HUES64 (cell line): ENCODE results near the gene FOXN3.
A peak's percentile ranks its signal among the peaks of the same experiment; 100 is the strongest.

Experiments used
- H3K27ac ChIP-seq: 2 replicates; pipeline ENCODE4 v1.7.0; 2013; ENCODE audit warnings: low read depth, low read length, inconsistent platforms
- H3K27me3 ChIP-seq: 2 replicates; pipeline ENCODE4 v1.6.1; 2013; ENCODE audit warnings: mild to moderate bottlenecking, low read length; ENCODE audit not compliant: insufficient read depth
- H3K36me3 ChIP-seq: 2 replicates; pipeline ENCODE4 v1.6.1; 2013; ENCODE audit warnings: mild to moderate bottlenecking, low read length; ENCODE audit not compliant: insufficient read depth
- H3K4me1 ChIP-seq: 2 replicates; pipeline ENCODE4 v1.6.1; 2013; ENCODE audit warnings: mild to moderate bottlenecking, low read length, moderate library complexity; ENCODE audit not compliant: insufficient read depth
- H3K4me3 ChIP-seq: 2 replicates; pipeline ENCODE4 v1.5.1; 2013; ENCODE audit warnings: mild to moderate bottlenecking, low read length, moderate library complexity
- H3K9ac ChIP-seq: 2 replicates; pipeline ENCODE4 v1.6.1; 2013; ENCODE audit warnings: mild to moderate bottlenecking, low read depth, low read length
- H3K9me3 ChIP-seq: 2 replicates; pipeline ENCODE4 v1.6.1; 2013; ENCODE audit warnings: low read depth, low read length; ENCODE audit not compliant: insufficient read depth
- WGBS: fragments of 150-250, 120-280 bp; methylation state at CpG from one replicate; pipeline ENCODE4 v1.1.7; 2013; ENCODE audit warnings: missing lambda C conversion rate; 5-methylcytosine and 5-hydroxymethylcytosine counted together

FOXN3 gene

GRCh38 chr14:89308232-89308959 lies 108.6 kb downstream of the FOXN3 start:
- no peak overlapping the region for H3K4me3 ChIP-seq
- peak overlapping the region; percentile 5; the same call in 1 of the 2 replicates for H3K27ac ChIP-seq
- peaks cover 65% of the 10 kb centered on the region for H3K4me1 ChIP-seq
- no peaks in the 10 kb centered on the region for H3K27me3 ChIP-seq
- H3K36me3 ChIP-seq: no peaks in the 10 kb centered on the region
- H3K9ac ChIP-seq: no peak overlapping the region
- no peaks in the 10 kb centered on the region for H3K9me3 ChIP-seq
- 90% methylated on average over 10 of the region's 10 CpGs for WGBS

GRCh38 chr14:89307409-89307808 lies 109.6 kb downstream of the FOXN3 start:
- 77% methylated on average over 8 of the region's 8 CpGs for WGBS
- Histone ChIP-seq H3K9me3 (no peaks in the 10 kb centered on the region), H3K9ac (no peak overlapping the region), H3K4me1 (peaks cover 73% of the 10 kb centered on the region), H3K4me3 (no peak overlapping the region), H3K27me3 (no peaks in the 10 kb centered on the region), H3K36me3 (no peaks in the 10 kb centered on the region), H3K27ac (no peak overlapping the region)

- peaks cover 69% of the 10 kb centered on the region for H3K4me1 ChIP-seq
- peak overlapping the region; percentile 5; the same call in 1 of the 2 replicates for H3K27ac ChIP-seq
- 87% methylated on average over 16 of the region's 16 CpGs for WGBS
- no peak overlapping the region for H3K9ac ChIP-seq
- no peaks in the 10 kb centered on the region for H3K9me3 ChIP-seq
- no peak overlapping the region for H3K4me3 ChIP-seq
- H3K36me3 ChIP-seq: no peaks in the 10 kb centered on the region
- no peaks in the 10 kb centered on the region for H3K27me3 ChIP-seq
These were observed 111.9 kb downstream of the FOXN3 start for GRCh38 chr14:89304972-89305703.

GRCh38 chr14:89304561-89304960 lies 112.5 kb downstream of the FOXN3 start:
- no peak overlapping the region for H3K9ac ChIP-seq
- H3K27ac ChIP-seq: peak overlapping the region; percentile 59
- no peaks in the 10 kb centered on the region for H3K27me3 ChIP-seq
- H3K9me3 ChIP-seq: no peaks in the 10 kb centered on the region
- no peak overlapping the region for H3K4me3 ChIP-seq
- WGBS: 79% methylated on average over 3 of the region's 6 CpGs
- H3K4me1 ChIP-seq: peaks cover 63% of the 10 kb centered on the region
- no peaks in the 10 kb centered on the region for H3K36me3 ChIP-seq

GRCh38 chr14:89303456-89304435 lies 113.3 kb downstream of the FOXN3 start:
- no peak overlapping the region; the same call in 1 of the 2 replicates for H3K9ac ChIP-seq
- 41% methylated on average over 14 of the region's 14 CpGs for WGBS
- no peak overlapping the region for H3K4me3 ChIP-seq
- no peaks in the 10 kb centered on the region for H3K9me3 ChIP-seq
- no peaks in the 10 kb centered on the region for H3K36me3 ChIP-seq
- peak overlapping the region; percentile 59 for H3K27ac ChIP-seq
- H3K27me3 ChIP-seq: no peaks in the 10 kb centered on the region
- peaks cover 55% of the 10 kb centered on the region for H3K4me1 ChIP-seq

GRCh38 chr14:89302396-89302950 lies 114.6 kb downstream of the FOXN3 start:
- Histone ChIP-seq H3K4me1 (peaks cover 46% of the 10 kb centered on the region), H3K4me3 (no peak overlapping the region), H3K9ac (no peak overlapping the region; the same call in 1 of the 2 replicates), H3K27ac (0 out of 2 replicates have a peak overlapping the region, but pooled peaks have one; percentile 20), H3K36me3 (no peaks in the 10 kb centered on the region), H3K9me3 (no peaks in the 10 kb centered on the region), H3K27me3 (no peaks in the 10 kb centered on the region)
- WGBS: 94% methylated on average over 7 of the region's 7 CpGs

GRCh38 chr14:89299587-89299986 lies 117.4 kb downstream of the FOXN3 start:
- H3K27ac ChIP-seq: no peak overlapping the region
- H3K4me3 ChIP-seq: no peak overlapping the region
- H3K27me3 ChIP-seq: no peaks in the 10 kb centered on the region
- H3K36me3 ChIP-seq: no peaks in the 10 kb centered on the region; the same call in 1 of the 2 replicates
- no peak overlapping the region for H3K9ac ChIP-seq
- H3K4me1 ChIP-seq: peaks cover 36% of the 10 kb centered on the region
- 97% methylated on average over 4 of the region's 4 CpGs for WGBS
- H3K9me3 ChIP-seq: no peaks in the 10 kb centered on the region

GRCh38 chr14:89298056-89298834 lies 118.8 kb downstream of the FOXN3 start:
- 92% methylated on average over 6 of the region's 7 CpGs for WGBS
- no peak overlapping the region for H3K4me3 ChIP-seq
- no peak overlapping the region for H3K27ac ChIP-seq
- no peaks in the 10 kb centered on the region for H3K9me3 ChIP-seq
- H3K36me3 ChIP-seq: no peaks in the 10 kb centered on the region; the same call in 1 of the 2 replicates
- H3K9ac ChIP-seq: no peak overlapping the region
- peaks cover 35% of the 10 kb centered on the region for H3K4me1 ChIP-seq
- no peaks in the 10 kb centered on the region for H3K27me3 ChIP-seq

GRCh38 chr14:89296281-89296745 lies 120.7 kb downstream of the FOXN3 start:
- peak overlapping the region; percentile 90; the same call in 1 of the 2 replicates for H3K27ac ChIP-seq
- H3K36me3 ChIP-seq: no peaks in the 10 kb centered on the region; the same call in 1 of the 2 replicates
- H3K9me3 ChIP-seq: no peaks in the 10 kb centered on the region
- whole genome bisulfite sequencing: 24% methylated on average over 6 of the region's 6 CpGs
- H3K4me1 ChIP-seq: peaks cover 48% of the 10 kb centered on the region
- no peaks in the 10 kb centered on the region for H3K27me3 ChIP-seq
- H3K4me3 ChIP-seq: no peak overlapping the region
- H3K9ac ChIP-seq: peak overlapping the region; percentile 6; the same call in 1 of the 2 replicates

GRCh38 chr14:89294872-89295271 lies 122.2 kb downstream of the FOXN3 start:
- Histone ChIP-seq H3K27me3 (no peaks in the 10 kb centered on the region), H3K4me1 (peaks cover 48% of the 10 kb centered on the region), H3K36me3 (peaks cover 8% of the 10 kb centered on the region), H3K27ac (peak overlapping the region; percentile 90), H3K9me3 (no peaks in the 10 kb centered on the region), H3K9ac (0 out of 2 replicates have a peak overlapping the region, but pooled peaks have one; percentile 12), H3K4me3 (no peak overlapping the region)
- WGBS: 87% methylated on average over 6 of the region's 6 CpGs
